Neural cell (in vitro differentiated cells): ENCODE measurements around the gene MPL. TPM values are rescaled to one million over a fixed set of nuclear protein-coding genes. Genes with fewer than 3 reads are reported as not detected.

ENCODE experiments used
- H2AFZ ChIP-seq: fragments of 200-600, 300-800 bp; sonication (generic), shearing (Covaris generic); 2 replicates; pipeline ENCODE4 v1.6.0; 2014; ENCODE audit warnings: low read depth, mild to moderate bottlenecking, antibody characterized with exemption, low read length, moderate library complexity
- H3F3A ChIP-seq: fragments of 200-600 bp; shearing (Covaris generic); 2 replicates; pipeline ENCODE4 v1.6.1; 2016; ENCODE audit warnings: mild to moderate bottlenecking, moderate library complexity, mixed read lengths, antibody characterized with exemption, low read length; ENCODE audit not compliant: insufficient read depth, poor library complexity, severe bottlenecking
- H3K27ac ChIP-seq: fragments of 200-600, 300-800 bp; sonication (generic), shearing (Covaris generic); 2 replicates; pipeline ENCODE4 v1.5.1; 2014; ENCODE audit warnings: mild to moderate bottlenecking, low read length, moderate library complexity
- H3K27me3 ChIP-seq: fragments of 300-800, 200-600 bp; sonication (generic), shearing (Covaris generic); 2 replicates; pipeline ENCODE4 v1.6.0; 2014; ENCODE audit warnings: mild to moderate bottlenecking, low read depth, low read length, moderate library complexity; ENCODE audit not compliant: insufficient read depth
- H3K36me3 ChIP-seq: fragments of 300-800, 200-600 bp; sonication (generic), shearing (Covaris generic); 2 replicates; pipeline ENCODE4 v1.5.1; 2014; ENCODE audit warnings: mild to moderate bottlenecking, antibody characterized with exemption, low read length, moderate library complexity; ENCODE audit not compliant: insufficient read depth
- H3K4me2 ChIP-seq: fragments of 300-800, 200-600 bp; sonication (generic), shearing (Covaris generic); 2 replicates; pipeline ENCODE4 v1.6.0; 2014; ENCODE audit warnings: mild to moderate bottlenecking, low read length
- H3K4me3 ChIP-seq: fragments of 300-800, 200-600 bp; sonication (generic), shearing (Covaris generic); 2 replicates; pipeline ENCODE4 v1.5.1; 2014; ENCODE audit warnings: mild to moderate bottlenecking, low read length, moderate library complexity
- H3K79me2 ChIP-seq: fragments of 200-600 bp; shearing (Covaris generic); replicated peaks from 2 replicates; pipeline ENCODE4 v1.6.0; 2014; ENCODE audit warnings: mild to moderate bottlenecking, low read length, moderate library complexity; ENCODE audit not compliant: insufficient read depth
- H3K9ac ChIP-seq: fragments of 300-800, 200-600 bp; sonication (generic), shearing (Covaris generic); 2 replicates; pipeline ENCODE4 v1.6.1; 2016; ENCODE audit warnings: mild to moderate bottlenecking, low read length, mixed read lengths
- H3K9me2 ChIP-seq: fragments of 200-600 bp; shearing (Covaris generic); 2 replicates; pipeline ENCODE4 v1.6.1; 2016; ENCODE audit warnings: mild to moderate bottlenecking, low read length, mixed read lengths; ENCODE audit not compliant: insufficient read depth
- H3K9me3 ChIP-seq: fragments of 200-600, 300-800 bp; sonication (generic), shearing (Covaris generic); 2 replicates; pipeline ENCODE4 v1.6.1; 2016; ENCODE audit warnings: mild to moderate bottlenecking, mixed run types, low read length, moderate library complexity, mixed read lengths
- H4K20me1 ChIP-seq: fragments of 200-600 bp; shearing (Covaris generic); 2 replicates; pipeline ENCODE4 v1.6.1; 2016; ENCODE audit warnings: mild to moderate bottlenecking, mixed run types; ENCODE audit not compliant: insufficient read depth
- CTCF ChIP-seq: fragments of 450-650 bp; IDR thresholded peaks from 2 replicates; pipeline ENCODE4 v1.5.1; 2014; ENCODE audit warnings: antibody characterized with exemption, mild to moderate bottlenecking, moderate library complexity; ENCODE audit not compliant: poor library complexity, severe bottlenecking
- EP300 ChIP-seq: fragments of 450-650 bp; conservative IDR thresholded peaks from 2 replicates; pipeline ENCODE4 v1.6.1; 2014; ENCODE audit warnings: antibody characterized with exemption, mild to moderate bottlenecking, moderate library complexity; ENCODE audit not compliant: poor library complexity, severe bottlenecking
- EZH2 ChIP-seq: fragments of 200-600, 300-800 bp; shearing (Covaris generic), sonication (generic); IDR thresholded peaks from 2 replicates; pipeline ENCODE4 v1.6.1; 2014; ENCODE audit warnings: antibody characterized with exemption, low read length, borderline replicate concordance, mild to moderate bottlenecking; ENCODE audit not compliant: insufficient read depth, poor library complexity, severe bottlenecking
- MXI1 ChIP-seq: fragments of 450-650 bp; conservative IDR thresholded peaks from 2 replicates; pipeline ENCODE4 v1.6.1; 2014; ENCODE audit warnings: antibody characterized with exemption, mild to moderate bottlenecking; ENCODE audit not compliant: poor library complexity, severe bottlenecking
- POLR2AphosphoS5 ChIP-seq: IDR thresholded peaks from 2 replicates; pipeline ENCODE4 v1.6.1; 2012
- RAD21 ChIP-seq: fragments of 450-650 bp; conservative IDR thresholded peaks from 2 replicates; pipeline ENCODE4 v1.6.1; 2014; ENCODE audit warnings: antibody characterized with exemption, mild to moderate bottlenecking, moderate library complexity
- REST ChIP-seq: IDR thresholded peaks from 2 replicates; pipeline ENCODE4 v1.6.1; 2012; ENCODE audit warnings: borderline replicate concordance
- SMC3 ChIP-seq: fragments of 450-650 bp; conservative IDR thresholded peaks from 2 replicates; pipeline ENCODE4 v1.6.1; 2014; ENCODE audit warnings: antibody characterized with exemption, mild to moderate bottlenecking, moderate library complexity; ENCODE audit not compliant: poor library complexity
- TAF1 ChIP-seq: IDR thresholded peaks from 2 replicates; pipeline ENCODE4 v1.6.1; 2012; ENCODE audit warnings: low read depth
- polyA plus RNA-seq: library from polyadenylated mRNA; depleted of rRNA; stranded (reverse); fragments of >200 nt; gene quantifications from 2 replicates; pipeline ENCODE4 v1.2.3, GENCODE V29; 2014

MPL gene
- polyA plus RNA-seq, 1 donor from 2014 or later = not detected

GRCh38 chr1:43317817-43318471 lies 19.7 kb upstream of the MPL start:
- H2AFZ ChIP-seq = no peak overlapping the region
- no peak overlapping the region for H3K4me2 ChIP-seq
- no peaks in the 10 kb centered on the region for H3K9me3 ChIP-seq
- no peak for TF ChIP-seq RAD21
- no peak for TF ChIP-seq CTCF
- no peaks in the 10 kb centered on the region for H3K79me2 ChIP-seq
- no peak overlapping the region for H3K27ac ChIP-seq
- H3K9ac ChIP-seq = no peak overlapping the region
- no peaks in the 10 kb centered on the region for H4K20me1 ChIP-seq
- no peaks in the 10 kb centered on the region for H3K27me3 ChIP-seq
- H3F3A ChIP-seq = no peaks in the 10 kb centered on the region
- no peaks in the 10 kb centered on the region for H3K36me3 ChIP-seq
- no peak overlapping the region for H3K4me3 ChIP-seq
- no peaks in the 10 kb centered on the region for H3K9me2 ChIP-seq

DNA sequence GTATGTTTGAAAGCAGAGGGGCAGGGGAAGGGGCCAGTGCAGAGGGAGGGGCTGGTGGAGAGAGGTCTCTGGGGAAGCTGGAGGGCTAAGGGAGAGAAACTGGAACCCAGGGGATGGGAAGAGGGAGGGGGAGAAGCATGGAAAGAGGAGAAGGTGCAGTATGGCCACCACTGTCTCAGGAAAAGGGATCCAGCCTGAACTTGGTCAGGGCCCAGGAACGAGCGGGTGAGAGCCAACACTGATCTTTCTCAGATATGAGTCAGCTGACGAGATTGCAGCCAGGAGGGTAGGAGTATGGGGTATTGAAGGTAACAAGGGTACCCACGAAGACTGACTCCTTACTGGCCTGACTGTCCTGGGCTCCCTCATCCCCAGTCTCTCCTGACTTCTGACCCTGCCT lies 18.8 kb upstream of the MPL start:
- Histone ChIP-seq H3F3A (no peaks in the 10 kb centered on the region), H3K27me3 (no peaks in the 10 kb centered on the region), H3K79me2 (no peaks in the 10 kb centered on the region), H3K4me2 (no peak overlapping the region), H3K4me3 (no peak overlapping the region), H3K36me3 (no peaks in the 10 kb centered on the region), H3K9ac (no peak overlapping the region), H3K9me2 (no peaks in the 10 kb centered on the region), H4K20me1 (no peaks in the 10 kb centered on the region), H3K9me3 (no peaks in the 10 kb centered on the region), H2AFZ (no peak overlapping the region), H3K27ac (no peak overlapping the region)
- TF ChIP-seq REST (no peak), CTCF (no peak), EP300 (no peak), TAF1 (no peak), EZH2 (no peak), SMC3 (no peak), POLR2AphosphoS5 (no peak), MXI1 (no peak), RAD21 (no peak)
